ENCODE measurements around the gene PNMT. TPM values are rescaled to one million over a fixed set of nuclear protein-coding genes. Genes with fewer than 3 reads are reported as not detected.

PNMT gene
- total and polyA plus RNA-seq, 2 experiments from 2014 or later, result 1.9 to 2.5 TPM

DNA sequence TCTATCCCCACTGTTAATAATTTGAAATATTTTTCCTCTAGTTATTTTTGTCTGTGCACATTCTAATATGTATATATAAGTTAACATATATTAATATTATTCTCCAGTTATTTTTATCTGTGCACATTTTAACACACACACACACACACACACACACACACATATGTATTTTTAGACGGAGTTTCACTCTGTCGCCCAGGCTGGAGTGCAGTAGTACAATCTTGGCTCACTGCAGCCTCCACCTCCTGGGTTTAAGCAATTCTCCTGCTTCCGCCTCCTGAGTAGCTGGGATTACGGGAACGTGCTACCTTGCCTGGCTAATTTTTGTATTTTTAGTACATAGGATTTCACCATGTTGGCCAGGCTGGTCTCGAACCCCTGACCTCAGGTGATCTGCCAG, 49.4 kb downstream of the PNMT start:
- no peaks in the 10 kb centered on the region for H3K9me3 Mint-ChIP-seq
- Histone ChIP-seq H3K27me3 (ENCODE audit: insufficient read depth) (no peaks in the 10 kb centered on the region), H2AFZ (no peak overlapping the region), H3K79me2 (replicated peaks; ENCODE audit: insufficient read depth) (no peaks in the 10 kb centered on the region), H3K4me3 (no peak overlapping the region), H3K9me2 (ENCODE audit: insufficient read depth) (no peaks in the 10 kb centered on the region), H3K4me2 (no peak overlapping the region), H3K4me1 (ENCODE audit: insufficient read depth) (no peaks in the 10 kb centered on the region), H3K36me3 (ENCODE audit: insufficient read depth) (peaks cover 27% of the 10 kb centered on the region), H4K20me1 (replicated peaks; ENCODE audit: insufficient read depth) (peaks cover 12% of the 10 kb centered on the region), H3K27ac (ENCODE audit: low read depth) (no peak overlapping the region), H3F3A (replicated peaks; ENCODE audit: low read depth) (peaks cover 19% of the 10 kb centered on the region)
- TF ChIP-seq NANOG (IDR thresholded peaks at IDR 0.05; ENCODE audit: borderline replicate concordance), result no peak
- TF ChIP-seq, protein P1, sequence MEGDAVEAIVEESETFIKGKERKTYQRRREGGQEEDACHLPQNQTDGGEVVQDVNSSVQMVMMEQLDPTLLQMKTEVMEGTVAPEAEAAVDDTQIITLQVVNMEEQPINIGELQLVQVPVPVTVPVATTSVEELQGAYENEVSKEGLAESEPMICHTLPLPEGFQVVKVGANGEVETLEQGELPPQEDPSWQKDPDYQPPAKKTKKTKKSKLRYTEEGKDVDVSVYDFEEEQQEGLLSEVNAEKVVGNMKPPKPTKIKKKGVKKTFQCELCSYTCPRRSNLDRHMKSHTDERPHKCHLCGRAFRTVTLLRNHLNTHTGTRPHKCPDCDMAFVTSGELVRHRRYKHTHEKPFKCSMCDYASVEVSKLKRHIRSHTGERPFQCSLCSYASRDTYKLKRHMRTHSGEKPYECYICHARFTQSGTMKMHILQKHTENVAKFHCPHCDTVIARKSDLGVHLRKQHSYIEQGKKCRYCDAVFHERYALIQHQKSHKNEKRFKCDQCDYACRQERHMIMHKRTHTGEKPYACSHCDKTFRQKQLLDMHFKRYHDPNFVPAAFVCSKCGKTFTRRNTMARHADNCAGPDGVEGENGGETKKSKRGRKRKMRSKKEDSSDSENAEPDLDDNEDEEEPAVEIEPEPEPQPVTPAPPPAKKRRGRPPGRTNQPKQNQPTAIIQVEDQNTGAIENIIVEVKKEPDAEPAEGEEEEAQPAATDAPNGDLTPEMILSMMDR (conservative IDR thresholded peaks at IDR 0.05; ENCODE audit: low read depth in 2 of 2), result no peak
- TF ChIP-seq CREB1 (CRISPR knock-in tag; IDR thresholded peaks at IDR 0.05; ENCODE audit: low read depth), result no peak
- TF ChIP-seq JUNB (IDR thresholded peaks at IDR 0.05; ENCODE audit: unreplicated experiment), result no peak
- no peak for TF ChIP-seq EZH2 (IDR thresholded peaks at IDR 0.05; ENCODE audit: low read depth, unreplicated experiment)
- no peak for TF ChIP-seq ZNF114 (CRISPR knock-in tag; IDR thresholded peaks at IDR 0.05)
- TF ChIP-seq, protein P2, sequence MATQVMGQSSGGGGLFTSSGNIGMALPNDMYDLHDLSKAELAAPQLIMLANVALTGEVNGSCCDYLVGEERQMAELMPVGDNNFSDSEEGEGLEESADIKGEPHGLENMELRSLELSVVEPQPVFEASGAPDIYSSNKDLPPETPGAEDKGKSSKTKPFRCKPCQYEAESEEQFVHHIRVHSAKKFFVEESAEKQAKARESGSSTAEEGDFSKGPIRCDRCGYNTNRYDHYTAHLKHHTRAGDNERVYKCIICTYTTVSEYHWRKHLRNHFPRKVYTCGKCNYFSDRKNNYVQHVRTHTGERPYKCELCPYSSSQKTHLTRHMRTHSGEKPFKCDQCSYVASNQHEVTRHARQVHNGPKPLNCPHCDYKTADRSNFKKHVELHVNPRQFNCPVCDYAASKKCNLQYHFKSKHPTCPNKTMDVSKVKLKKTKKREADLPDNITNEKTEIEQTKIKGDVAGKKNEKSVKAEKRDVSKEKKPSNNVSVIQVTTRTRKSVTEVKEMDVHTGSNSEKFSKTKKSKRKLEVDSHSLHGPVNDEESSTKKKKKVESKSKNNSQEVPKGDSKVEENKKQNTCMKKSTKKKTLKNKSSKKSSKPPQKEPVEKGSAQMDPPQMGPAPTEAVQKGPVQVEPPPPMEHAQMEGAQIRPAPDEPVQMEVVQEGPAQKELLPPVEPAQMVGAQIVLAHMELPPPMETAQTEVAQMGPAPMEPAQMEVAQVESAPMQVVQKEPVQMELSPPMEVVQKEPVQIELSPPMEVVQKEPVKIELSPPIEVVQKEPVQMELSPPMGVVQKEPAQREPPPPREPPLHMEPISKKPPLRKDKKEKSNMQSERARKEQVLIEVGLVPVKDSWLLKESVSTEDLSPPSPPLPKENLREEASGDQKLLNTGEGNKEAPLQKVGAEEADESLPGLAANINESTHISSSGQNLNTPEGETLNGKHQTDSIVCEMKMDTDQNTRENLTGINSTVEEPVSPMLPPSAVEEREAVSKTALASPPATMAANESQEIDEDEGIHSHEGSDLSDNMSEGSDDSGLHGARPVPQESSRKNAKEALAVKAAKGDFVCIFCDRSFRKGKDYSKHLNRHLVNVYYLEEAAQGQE (IDR thresholded peaks at IDR 0.05; ENCODE audit: unreplicated experiment), result no peak
- no peak for TF ChIP-seq POLR2AphosphoS5 (IDR thresholded peaks at IDR 0.05; ENCODE audit: low read depth)
- no peak for TF ChIP-seq ZNF331 (CRISPR knock-in tag; IDR thresholded peaks at IDR 0.05; ENCODE audit: low read depth)
- ATAC-seq, result no peak
- DNase-seq (ENCODE audit: low spot score), result no peak
- H3K27ac Mint-ChIP-seq, result no peak overlapping the region
- H3K36me3 Mint-ChIP-seq (ENCODE audit: low read depth), result peaks cover 84% of the 10 kb centered on the region
- peaks cover 17% of the 10 kb centered on the region for H3K27me3 Mint-ChIP-seq (ENCODE audit: insufficient read depth, low read depth, poor library complexity)
- no peaks in the 10 kb centered on the region for H3K4me1 Mint-ChIP-seq
- no peak overlapping the region for H3K4me3 Mint-ChIP-seq

DNA sequence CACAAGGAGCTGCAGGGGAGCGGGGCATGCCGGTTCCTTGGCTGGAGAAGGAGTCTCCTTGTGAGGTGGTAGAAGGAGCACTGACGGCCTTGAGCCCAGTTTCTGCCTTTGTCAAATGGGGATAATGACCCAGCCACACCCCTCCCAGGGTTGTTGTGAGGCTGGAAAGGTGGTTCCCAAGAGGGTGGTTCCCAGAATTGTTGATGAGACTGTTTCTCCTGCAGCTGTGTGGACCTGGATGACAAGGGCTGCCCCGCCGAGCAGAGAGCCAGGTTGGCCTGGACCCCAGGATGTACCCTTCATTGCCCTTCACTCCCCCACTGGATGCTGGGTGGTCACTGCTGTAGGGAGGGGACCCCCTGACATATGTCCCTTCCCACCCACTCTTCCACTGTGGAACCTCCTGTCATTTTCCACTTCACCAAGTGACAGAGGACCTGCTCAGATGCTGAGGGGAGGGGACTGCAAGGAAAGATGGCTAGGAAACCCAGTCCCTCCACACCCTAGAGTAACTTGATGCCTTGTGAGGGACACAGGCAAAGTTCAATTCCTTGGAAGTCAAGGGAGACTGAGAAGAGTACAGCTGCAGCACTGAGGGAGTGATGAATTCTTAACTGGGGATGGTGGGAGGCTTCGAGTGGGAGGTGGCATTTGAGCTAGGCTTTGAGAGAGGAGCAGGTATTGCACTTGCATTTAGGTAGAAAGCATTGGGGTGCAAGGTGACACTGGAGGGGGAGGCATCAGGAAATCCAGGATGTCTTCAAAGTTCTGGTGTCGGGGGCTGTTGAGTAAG, 51.5 kb downstream of the PNMT start:
- Histone ChIP-seq H3K9me2 (ENCODE audit: insufficient read depth) (no peaks in the 10 kb centered on the region), H3K27ac (ENCODE audit: low read depth) (no peak overlapping the region), H3K4me2 (no peak overlapping the region), H3K4me3 (no peak overlapping the region), H4K20me1 (replicated peaks; ENCODE audit: insufficient read depth) (peaks cover 6% of the 10 kb centered on the region; the same call in 1 of the 2 replicates), H3K4me1 (ENCODE audit: insufficient read depth) (no peaks in the 10 kb centered on the region), H2AFZ (no peak overlapping the region), H3K79me2 (replicated peaks; ENCODE audit: insufficient read depth) (no peaks in the 10 kb centered on the region), H3K36me3 (ENCODE audit: insufficient read depth) (peaks cover 23% of the 10 kb centered on the region), H3F3A (replicated peaks; ENCODE audit: low read depth) (peaks cover 28% of the 10 kb centered on the region), H3K27me3 (ENCODE audit: insufficient read depth) (no peaks in the 10 kb centered on the region)
- ATAC-seq (no peak), DNase-seq (ENCODE audit: low spot score) (no peak)
- TF ChIP-seq NANOG (IDR thresholded peaks at IDR 0.05; ENCODE audit: borderline replicate concordance) (no peak), EZH2 (IDR thresholded peaks at IDR 0.05; ENCODE audit: low read depth, unreplicated experiment) (no peak), ZNF114 (CRISPR knock-in tag; IDR thresholded peaks at IDR 0.05) (no peak), STAT1 (IDR thresholded peaks at IDR 0.05; ENCODE audit: unreplicated experiment) (no peak), ZNF331 (CRISPR knock-in tag; IDR thresholded peaks at IDR 0.05; ENCODE audit: low read depth) (no peak)
- TF ChIP-seq, protein P1 (conservative IDR thresholded peaks at IDR 0.05; ENCODE audit: low read depth in 2 of 2), result no peak
- TF ChIP-seq, protein P3, sequence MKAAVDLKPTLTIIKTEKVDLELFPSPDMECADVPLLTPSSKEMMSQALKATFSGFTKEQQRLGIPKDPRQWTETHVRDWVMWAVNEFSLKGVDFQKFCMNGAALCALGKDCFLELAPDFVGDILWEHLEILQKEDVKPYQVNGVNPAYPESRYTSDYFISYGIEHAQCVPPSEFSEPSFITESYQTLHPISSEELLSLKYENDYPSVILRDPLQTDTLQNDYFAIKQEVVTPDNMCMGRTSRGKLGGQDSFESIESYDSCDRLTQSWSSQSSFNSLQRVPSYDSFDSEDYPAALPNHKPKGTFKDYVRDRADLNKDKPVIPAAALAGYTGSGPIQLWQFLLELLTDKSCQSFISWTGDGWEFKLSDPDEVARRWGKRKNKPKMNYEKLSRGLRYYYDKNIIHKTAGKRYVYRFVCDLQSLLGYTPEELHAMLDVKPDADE (IDR thresholded peaks at IDR 0.05), result no peak
- Mint-ChIP-seq H3K9me3 (no peaks in the 10 kb centered on the region), H3K27me3 (ENCODE audit: insufficient read depth, low read depth, poor library complexity) (peaks cover 26% of the 10 kb centered on the region), H3K4me1 (peaks cover 10% of the 10 kb centered on the region), H3K4me3 (no peak overlapping the region), H3K27ac (no peak overlapping the region), H3K36me3 (ENCODE audit: low read depth) (peaks cover 90% of the 10 kb centered on the region)
